Endometrial microvascular endothelial cells (primary cell): ENCODE results near the gene YWHAG. TPM values are rescaled to one million over a fixed set of nuclear protein-coding genes. Genes with fewer than 3 reads are reported as not detected.
"Not testable (repeated sequence)": the region's sequence is repeated elsewhere in the genome, so short reads cannot be mapped to it uniquely, and the experiment has no call there.

ENCODE experiments used
- in situ Hi-C: cut with HindIII; loops from 2 replicates; pipeline ENCODE4 v1.10.0; 2017; ENCODE audit warnings: low sequenced_read_pairs, low pct_unique_long_range_greater_than_20kb; ENCODE audit errors: inconsistent ontology term
- total RNA-seq: library from RNA; depleted of rRNA; stranded (reverse); fragments of >200 nt; gene quantifications from one replicate; pipeline ENCODE4 v1.2.3, GENCODE V29; 2015; ENCODE audit errors: inconsistent ontology term

Gene YWHAG
- total RNA-seq, 1 donor from 2014 or later, result 91.2 TPM

- in situ Hi-C loops, result no loop called here
Observed at GRCh38 chr7:76333511-76334101, 25.2 kb downstream of the YWHAG start.

- in situ Hi-C loops, result no loop called here
Observed at GRCh38 chr7:76332078-76332477, 26.7 kb downstream of the YWHAG start.

DNA sequence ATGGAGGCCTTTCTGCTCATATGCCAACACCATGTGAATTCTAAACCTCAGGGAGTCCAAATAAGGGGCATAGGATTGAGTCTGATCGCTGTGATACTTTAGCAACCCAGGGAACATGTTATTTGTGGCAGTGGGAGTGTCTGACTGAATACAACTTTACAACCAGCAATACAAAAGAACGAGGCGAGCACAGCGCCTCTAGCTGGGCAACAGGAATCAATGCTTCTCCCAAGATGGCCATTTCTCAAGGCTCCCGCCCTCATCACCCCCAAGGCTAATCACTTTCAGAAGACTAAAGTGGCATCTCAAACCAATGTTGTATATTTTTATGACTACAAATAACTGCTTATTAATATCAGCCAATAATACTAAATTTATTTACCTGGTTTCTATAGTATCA lies 28.1 kb downstream of the YWHAG start:
- in situ Hi-C loops, result no loop called here

GRCh38 chr7:76330261-76330660 lies 28.5 kb downstream of the YWHAG start:
- in situ Hi-C loops, result no loop called here

- in situ Hi-C loops, result no loop called here
Observed at GRCh38 chr7:76329479-76329878, 29.3 kb downstream of the YWHAG start.

GRCh38 chr7:76328389-76328788 lies 30.4 kb downstream of the YWHAG start:
- in situ Hi-C loops, result no loop called here

- in situ Hi-C loops, result no loop called here
Observed at GRCh38 chr7:76327610-76328009, 31.2 kb downstream of the YWHAG start.

- in situ Hi-C loops, result no loop called here
Observed at GRCh38 chr7:76326646-76327233, 32.1 kb downstream of the YWHAG start.

DNA sequence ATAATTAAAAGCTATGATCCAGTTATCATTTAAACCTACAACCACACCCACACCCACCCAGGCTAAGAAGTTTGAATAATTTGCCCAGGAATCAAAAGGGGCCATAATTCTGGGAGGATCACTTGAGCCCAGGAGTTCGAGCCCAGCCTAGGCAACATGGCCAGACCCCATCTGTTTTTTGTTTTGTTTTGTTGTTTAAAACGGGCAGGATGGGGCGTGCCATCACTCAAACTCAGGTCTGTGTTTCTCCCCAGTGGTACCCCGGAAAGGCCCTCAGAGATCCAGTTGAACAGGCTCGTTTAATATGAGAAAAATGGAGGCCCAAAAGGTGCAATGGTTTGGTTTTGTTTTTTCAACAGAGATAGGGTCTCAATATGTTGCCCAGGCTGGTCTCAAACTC lies 33.0 kb downstream of the YWHAG start:
- in situ Hi-C loops, result no loop called here

DNA sequence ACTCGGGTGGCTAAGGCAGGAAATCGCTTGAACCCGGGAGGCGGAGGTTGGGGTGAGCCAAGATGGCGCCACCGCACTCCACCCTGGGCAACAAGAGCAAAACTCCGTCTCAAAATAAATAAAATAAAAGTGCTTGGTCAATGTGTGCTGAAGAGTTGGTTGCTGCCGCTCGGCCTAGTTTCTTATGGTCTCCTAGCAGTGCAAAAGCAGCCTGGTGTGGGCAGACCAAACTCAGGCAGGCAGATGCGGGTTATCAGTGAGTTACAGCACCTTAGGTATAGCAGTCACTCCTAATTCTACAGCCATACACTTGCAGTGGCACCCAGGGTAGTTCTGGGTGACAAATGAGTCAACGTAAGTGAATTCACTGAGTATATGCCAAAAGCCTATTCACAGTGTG lies 33.7 kb downstream of the YWHAG start:
- in situ Hi-C loops, result no loop called here

GRCh38 chr7:76318488-76319353 lies 40.1 kb downstream of the YWHAG start:
- in situ Hi-C loops, result no loop called here

DNA sequence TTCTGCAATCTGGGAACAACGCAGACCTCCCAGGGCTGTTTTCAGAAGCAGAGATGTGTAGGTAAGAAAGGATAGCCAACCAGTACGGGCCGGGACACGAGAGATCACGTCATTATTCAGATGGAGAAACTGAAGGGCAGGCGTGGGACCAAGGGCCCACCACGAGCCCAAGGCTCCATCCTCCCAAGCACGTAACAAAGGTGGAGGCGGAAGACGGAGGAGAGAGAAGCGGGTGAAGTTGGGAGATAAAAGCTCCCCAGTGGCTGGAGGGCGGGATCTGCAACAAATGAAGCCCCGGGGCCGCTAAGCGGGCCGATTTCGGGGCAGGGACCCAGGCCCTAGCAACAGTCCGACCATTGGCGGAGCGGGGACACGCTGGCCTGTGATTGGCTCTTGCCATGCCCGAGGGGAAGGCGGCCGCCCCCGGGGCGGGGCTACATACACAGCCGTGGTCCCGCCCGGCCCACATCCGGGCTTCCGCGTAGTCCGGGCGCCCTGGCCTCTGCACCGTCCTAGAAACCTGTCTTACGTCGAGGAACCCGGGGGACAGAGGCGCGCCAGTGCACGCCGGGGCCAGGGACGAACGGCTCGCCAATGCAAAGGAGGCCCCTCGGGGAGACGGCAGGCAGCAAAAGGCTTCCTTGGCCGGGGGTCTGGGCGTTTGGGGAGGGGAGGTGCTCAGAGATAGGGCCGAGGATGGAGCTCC lies 40.9 kb downstream of the YWHAG start:
- in situ Hi-C loops, result no loop called here

GRCh38 chr7:76316984-76317781 lies 41.6 kb downstream of the YWHAG start:
- in situ Hi-C loops, result no loop called here

GRCh38 chr7:76315364-76315763 lies 43.4 kb downstream of the YWHAG start:
- in situ Hi-C loops, result no loop called here

GRCh38 chr7:76314740-76315139 lies 44.1 kb downstream of the YWHAG start:
- in situ Hi-C loops, result not testable (repeated sequence)

DNA sequence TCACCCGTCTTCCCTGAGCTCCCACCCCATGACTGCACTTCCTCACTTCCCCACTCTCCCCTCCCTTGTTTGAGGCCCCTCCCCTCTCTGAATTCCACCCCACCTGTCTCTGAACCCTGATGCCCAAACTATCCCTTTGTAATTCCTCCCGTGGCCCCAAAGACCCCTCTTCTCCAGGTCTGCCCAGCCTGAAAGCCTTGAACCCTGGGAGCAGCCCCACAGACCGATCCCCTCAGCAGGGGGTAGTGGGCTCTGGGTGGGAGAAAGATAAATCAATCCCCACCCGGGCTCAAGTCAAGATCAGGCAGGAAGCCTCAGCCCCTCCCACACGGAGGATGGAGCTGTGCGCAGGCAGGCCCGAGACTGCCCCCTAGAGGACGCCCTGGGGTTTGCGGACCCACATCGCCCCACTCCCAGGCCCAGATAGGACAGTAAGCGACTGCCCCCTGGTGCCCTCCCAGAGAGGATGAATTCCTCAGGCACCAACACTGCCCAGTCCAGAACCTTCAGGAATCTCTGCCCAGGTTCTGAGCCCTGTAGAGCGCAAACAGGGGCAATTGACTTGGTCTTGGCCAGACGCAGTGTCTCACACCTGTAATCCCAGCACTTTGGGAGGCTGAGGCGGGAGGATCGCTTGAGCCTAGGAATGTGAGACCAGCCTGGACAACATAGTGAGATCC lies 44.6 kb downstream of the YWHAG start:
- in situ Hi-C loops, result no loop called here

DNA sequence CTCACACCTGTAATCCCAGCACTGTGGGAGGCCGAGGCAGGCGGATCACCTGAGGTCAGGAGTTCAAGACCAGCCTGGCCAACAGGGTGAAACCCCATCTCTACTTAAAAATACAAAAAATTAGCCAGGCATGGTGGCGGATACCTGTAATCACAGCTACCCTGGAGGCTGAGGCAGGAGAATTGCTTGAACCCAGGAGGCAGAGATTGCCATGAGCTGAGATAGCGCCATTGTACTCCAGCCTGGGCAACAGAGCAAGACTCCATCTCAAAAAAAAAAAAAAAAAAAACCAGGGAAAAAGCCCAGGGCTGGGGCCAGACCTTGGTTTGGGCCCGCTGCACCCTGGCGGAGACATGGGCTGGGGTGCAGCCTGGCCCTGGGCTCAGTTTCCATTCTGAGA lies 47.0 kb downstream of the YWHAG start:
- in situ Hi-C loops, result not testable (repeated sequence)
